CD4-positive, alpha-beta T cell treated with Interleukin-2 at 100 ng/mL for 4 hours (primary cell): ENCODE measurements around the gene SAMD4B.
"Not testable (repeated sequence)": the region's sequence is repeated elsewhere in the genome, so short reads cannot be mapped to it uniquely, and the experiment has no call there.

Source experiments
- DNase-seq: peaks from one replicate; pipeline ENCODE4 v3.0.0-alpha.2; 2020; ENCODE audit warnings: low spot score

The SAMD4B gene

GRCh38 chr19:39365531-39365930 lies 23.3 kb downstream of the SAMD4B start:
- DNase-seq, result no peak

- no peak for DNase-seq
Observed at GRCh38 chr19:39369200-39369599, 27.0 kb downstream of the SAMD4B start.

- DNase-seq, result no peak
Observed at GRCh38 chr19:39370735-39371134, 28.5 kb downstream of the SAMD4B start.

GRCh38 chr19:39372047-39372802 lies 30.0 kb downstream of the SAMD4B start:
- no peak for DNase-seq

- DNase-seq, result no peak
Observed at GRCh38 chr19:39372941-39373340, 30.7 kb downstream of the SAMD4B start.

GRCh38 chr19:39375929-39376328 lies 33.7 kb downstream of the SAMD4B start:
- no peak for DNase-seq

GRCh38 chr19:39377373-39378362 lies 35.4 kb downstream of the SAMD4B start:
- no peak for DNase-seq

GRCh38 chr19:39379366-39379765 lies 37.1 kb downstream of the SAMD4B start:
- not testable (repeated sequence) for DNase-seq

GRCh38 chr19:39379865-39380396 lies 37.7 kb downstream of the SAMD4B start:
- DNase-seq, result no peak

GRCh38 chr19:39380521-39381502 lies 38.6 kb downstream of the SAMD4B start:
- DNase-seq, result no peak

- DNase-seq, result no peak
Observed at GRCh38 chr19:39381910-39382611, 39.8 kb downstream of the SAMD4B start.

- no peak for DNase-seq
Observed at GRCh38 chr19:39382991-39383828, 41.0 kb downstream of the SAMD4B start.

- no peak for DNase-seq
Observed at GRCh38 chr19:39384839-39385568, 42.8 kb downstream of the SAMD4B start.

- DNase-seq, result no peak
Observed at GRCh38 chr19:39385629-39386411, 43.6 kb downstream of the SAMD4B start.

- no peak for DNase-seq
Observed at GRCh38 chr19:39386557-39386956, 44.3 kb downstream of the SAMD4B start.

- no peak for DNase-seq
Observed at GRCh38 chr19:39388657-39389056, 46.4 kb downstream of the SAMD4B start.

- DNase-seq, result no peak
Observed at GRCh38 chr19:39389631-39390414, 47.6 kb downstream of the SAMD4B start.

- peak; percentile 73 for DNase-seq
Observed at GRCh38 chr19:39390451-39390750, 48.2 kb downstream of the SAMD4B start.
